ENCODE data around the gene CD74.

The CD74 gene

GRCh38 chr5:150356575-150357294 lies 56.0 kb downstream of the CD74 start:
- Histone ChIP-seq H3K4me1 (ENCODE audit: low read length) (peaks cover 36% of the 10 kb centered on the region), H3K9ac (ENCODE audit: low read length) (peak overlapping the region; percentile 44), H3K36me3 (replicated peaks; ENCODE audit: low read depth, low read length) (peaks cover 16% of the 10 kb centered on the region), H3K79me2 (ENCODE audit: low read length) (peaks cover 40% of the 10 kb centered on the region), H3K4me2 (ENCODE audit: low read length) (peak overlapping the region; percentile 75), H3K27ac (ENCODE audit: low read length) (no peak overlapping the region), H3K27me3 (ENCODE audit: low read depth, low read length) (no peaks in the 10 kb centered on the region), H2AFZ (ENCODE audit: low read depth, low read length) (peak overlapping the region; percentile 71), H4K20me1 (ENCODE audit: insufficient read depth, low read length) (peaks cover 7% of the 10 kb centered on the region), H3K9me3 (ENCODE audit: insufficient read depth, low read length) (no peaks in the 10 kb centered on the region), H3K4me3 (ENCODE audit: low read length) (peak overlapping the region; percentile 93)
- TF ChIP-seq EZH2phosphoT487 (IDR thresholded peaks at IDR 0.05; ENCODE audit: low read depth) (no peak), CTCF (IDR thresholded peaks at IDR 0.05; ENCODE audit: low read depth, low read length) (no peak)

- peaks cover 33% of the 10 kb centered on the region for H3K79me2 ChIP-seq (ENCODE audit: low read length)
- TF ChIP-seq CTCF (IDR thresholded peaks at IDR 0.05; ENCODE audit: low read depth, low read length) (no peak), EZH2phosphoT487 (IDR thresholded peaks at IDR 0.05; ENCODE audit: low read depth) (no peak)
- H3K9me3 ChIP-seq (ENCODE audit: insufficient read depth, low read length), result no peaks in the 10 kb centered on the region
These were observed 56.9 kb downstream of the CD74 start for GRCh38 chr5:150355791-150356190.

GRCh38 chr5:150353032-150353675 lies 59.6 kb downstream of the CD74 start:
- no peak overlapping the region for H2AFZ ChIP-seq (ENCODE audit: low read depth, low read length)
- H3K27me3 ChIP-seq (ENCODE audit: low read depth, low read length), result no peaks in the 10 kb centered on the region
- no peak overlapping the region for H3K4me2 ChIP-seq (ENCODE audit: low read length)
- no peaks in the 10 kb centered on the region for H3K36me3 ChIP-seq (replicated peaks; ENCODE audit: low read depth, low read length)
- no peak for TF ChIP-seq EZH2phosphoT487 (IDR thresholded peaks at IDR 0.05; ENCODE audit: low read depth)
- TF ChIP-seq CTCF (IDR thresholded peaks at IDR 0.05; ENCODE audit: low read depth, low read length), result no peak
- H3K9me3 ChIP-seq (ENCODE audit: insufficient read depth, low read length), result no peaks in the 10 kb centered on the region
- no peak overlapping the region for H3K4me3 ChIP-seq (ENCODE audit: low read length)
- no peak overlapping the region for H3K27ac ChIP-seq (ENCODE audit: low read length)
- no peaks in the 10 kb centered on the region for H4K20me1 ChIP-seq (ENCODE audit: insufficient read depth, low read length)
- peaks cover 6% of the 10 kb centered on the region for H3K79me2 ChIP-seq (ENCODE audit: low read length)
- H3K4me1 ChIP-seq (ENCODE audit: low read length), result peaks cover 7% of the 10 kb centered on the region
- no peak overlapping the region for H3K9ac ChIP-seq (ENCODE audit: low read length)

More at GRCh38 chr5:150355791-150356190, 56.9 kb downstream of the CD74 start:
- Histone ChIP-seq H4K20me1 (ENCODE audit: insufficient read depth, low read length) (peaks cover 4% of the 10 kb centered on the region; the same call in 1 of the 2 replicates), H3K27ac (ENCODE audit: low read length) (no peak overlapping the region), H3K4me1 (ENCODE audit: low read length) (peaks cover 28% of the 10 kb centered on the region), H3K27me3 (ENCODE audit: low read depth, low read length) (no peaks in the 10 kb centered on the region), H3K4me3 (ENCODE audit: low read length) (no peak overlapping the region), H3K36me3 (replicated peaks; ENCODE audit: low read depth, low read length) (peaks cover 14% of the 10 kb centered on the region), H3K4me2 (ENCODE audit: low read length) (no peak overlapping the region), H2AFZ (ENCODE audit: low read depth, low read length) (no peak overlapping the region), H3K9ac (ENCODE audit: low read length) (no peak overlapping the region)

- Histone ChIP-seq H3K36me3 (replicated peaks; ENCODE audit: low read depth, low read length) (no peaks in the 10 kb centered on the region), H3K4me3 (ENCODE audit: low read length) (no peak overlapping the region), H3K27ac (ENCODE audit: low read length) (no peak overlapping the region), H4K20me1 (ENCODE audit: insufficient read depth, low read length) (no peaks in the 10 kb centered on the region), H3K4me2 (ENCODE audit: low read length) (no peak overlapping the region), H3K4me1 (ENCODE audit: low read length) (peaks cover 7% of the 10 kb centered on the region), H3K9me3 (ENCODE audit: insufficient read depth, low read length) (no peaks in the 10 kb centered on the region), H3K27me3 (ENCODE audit: low read depth, low read length) (no peaks in the 10 kb centered on the region), H3K79me2 (ENCODE audit: low read length) (no peaks in the 10 kb centered on the region; the same call in 1 of the 2 replicates), H3K9ac (ENCODE audit: low read length) (no peak overlapping the region), H2AFZ (ENCODE audit: low read depth, low read length) (no peak overlapping the region)
- TF ChIP-seq CTCF (IDR thresholded peaks at IDR 0.05; ENCODE audit: low read depth, low read length), result no peak
- TF ChIP-seq EZH2phosphoT487 (IDR thresholded peaks at IDR 0.05; ENCODE audit: low read depth), result no peak
These were observed 60.3 kb downstream of the CD74 start for GRCh38 chr5:150352244-150353031.

Data from OCI-LY3 (cell line).